ENCODE measurements around the gene APOBEC3H. TPM values are rescaled to one million over a fixed set of nuclear protein-coding genes. Genes with fewer than 3 reads are reported as not detected.
A peak's percentile ranks its signal among the peaks of the same experiment; 100 is the strongest.
"Not testable (repeated sequence)": the region's sequence is repeated elsewhere in the genome, so short reads cannot be mapped to it uniquely, and the experiment has no call there.

Gene APOBEC3H
- not detected for total RNA-seq
- polyA plus RNA-seq: 1 to 10 TPM in 1 of 2 donors, under 1 TPM in 1; 0.57 to 1.2 TPM
- long read RNA-seq, donor 1: 0 reads
- long read RNA-seq, donor 2: 0 reads
- long read RNA-seq, donor 3: 0 reads
- long read RNA-seq, donor 4: 0 reads
- long read RNA-seq, donor 5: 0 reads

- WGBS, 2 donors: 51 to 66% methylated on average over 9 of the region's 9 CpGs
- peak within 1 kb of the TSS in 1 of 2 donors; percentile 37 for H3K27ac ChIP-seq (ENCODE audit: low read depth in 1 of 2, low read length in 1 of 2)
- peak in 1 of 3 donors; percentile 39 for DNase-seq
Measured at GRCh38 chr22:39097098-39098020, at the start of gene APOBEC3H. Gene APOBEC3H (plus strand): TSS chr22:39097244. CDS start chr22:39100279, 3,035 bp downstream.

GRCh38 chr22:39049486-39049885 is 47.6 kb upstream of the APOBEC3H start:
- ATAC-seq (ENCODE audit: insufficient read depth, low FRiP score); H3K36me3 ChIP-seq (ENCODE audit: control insufficient read depth in 4 of 4, insufficient read depth in 4 of 4, low read length in 4 of 4); H3K9me3 ChIP-seq (ENCODE audit: control insufficient read depth in 4 of 4, insufficient read depth in 3 of 4, low read length in 3 of 4); H3K27ac ChIP-seq (ENCODE audit: low read depth in 1 of 2, low read length in 1 of 2); H3K4me3 ChIP-seq; H3K4me1 ChIP-seq (ENCODE audit: control insufficient read depth in 5 of 5, insufficient read depth in 5 of 5, low read length in 5 of 5); H3K9ac ChIP-seq (ENCODE audit: insufficient read depth in 1 of 2, low read length in 2 of 2); H3K27me3 ChIP-seq (ENCODE audit: control insufficient read depth in 3 of 3, insufficient read depth in 3 of 3, low read length in 2 of 3); DNase-seq: not testable (repeated sequence)
- WGBS, 2 donors: 74 to 83% methylated on average over 7 of the region's 7 CpGs

More at GRCh38 chr22:39097098-39098020, at the start of gene APOBEC3H:
- peaks cover 0 to 3% (median 0%) of the 10 kb centered on the region in 5 donors for H3K4me1 ChIP-seq (ENCODE audit: control insufficient read depth in 5 of 5, insufficient read depth in 5 of 5, low read length in 5 of 5)
- ATAC-seq (ENCODE audit: insufficient read depth, low FRiP score): no peak
- H3K9me3 ChIP-seq (ENCODE audit: control insufficient read depth in 4 of 4, insufficient read depth in 3 of 4, low read length in 3 of 4): no peaks in the 10 kb centered on the region
- no peak within 1 kb of the TSS for H3K4me3 ChIP-seq
- H3K36me3 ChIP-seq (ENCODE audit: control insufficient read depth in 4 of 4, insufficient read depth in 4 of 4, low read length in 4 of 4): no peaks in the 10 kb centered on the region
- TF ChIP-seq CTCF (IDR thresholded peaks at IDR 0.05; ENCODE audit: control extremely low read depth, extremely low read depth): no peak
- no peaks in the 10 kb centered on the region for H3K27me3 ChIP-seq (ENCODE audit: control insufficient read depth in 3 of 3, insufficient read depth in 3 of 3, low read length in 2 of 3)
- H3K9ac ChIP-seq (ENCODE audit: insufficient read depth in 1 of 2, low read length in 2 of 2): no peak within 1 kb of the TSS

GRCh38 chr22:39051844-39052495 is 45.1 kb upstream of the APOBEC3H start:
- H3K4me3 ChIP-seq; H3K4me1 ChIP-seq (ENCODE audit: control insufficient read depth in 5 of 5, insufficient read depth in 5 of 5, low read length in 5 of 5); H3K9ac ChIP-seq (ENCODE audit: insufficient read depth in 1 of 2, low read length in 2 of 2); DNase-seq; H3K36me3 ChIP-seq (ENCODE audit: control insufficient read depth in 4 of 4, insufficient read depth in 4 of 4, low read length in 4 of 4); H3K27me3 ChIP-seq (ENCODE audit: control insufficient read depth in 3 of 3, insufficient read depth in 3 of 3, low read length in 2 of 3); ATAC-seq (ENCODE audit: insufficient read depth, low FRiP score); H3K27ac ChIP-seq (ENCODE audit: low read depth in 1 of 2, low read length in 1 of 2); H3K9me3 ChIP-seq (ENCODE audit: control insufficient read depth in 4 of 4, insufficient read depth in 3 of 4, low read length in 3 of 4): not testable (repeated sequence)
- WGBS, 2 donors: 85 to 88% methylated on average over 15 to 17 of the region's 18 CpGs

GRCh38 chr22:39055658-39056057 is 41.4 kb upstream of the APOBEC3H start:
- no peaks in the 10 kb centered on the region for H3K4me1 ChIP-seq (ENCODE audit: control insufficient read depth in 5 of 5, insufficient read depth in 5 of 5, low read length in 5 of 5)
- H3K27me3 ChIP-seq (ENCODE audit: control insufficient read depth in 3 of 3, insufficient read depth in 3 of 3, low read length in 2 of 3): peaks cover 0 to 2% (median 0%) of the 10 kb centered on the region in 3 donors
- H3K4me3 ChIP-seq: no peak overlapping the region
- DNase-seq: no peak
- 72 to 89% methylated on average over 11 of the region's 11 CpGs for WGBS, 2 donors
- no peak for ATAC-seq (ENCODE audit: insufficient read depth, low FRiP score)
- peaks cover 0 to 3% (median 0%) of the 10 kb centered on the region in 4 donors for H3K36me3 ChIP-seq (ENCODE audit: control insufficient read depth in 4 of 4, insufficient read depth in 4 of 4, low read length in 4 of 4)
- TF ChIP-seq CTCF (IDR thresholded peaks at IDR 0.05; ENCODE audit: control extremely low read depth, extremely low read depth): no peak
- peaks cover 0 to 5% (median 0%) of the 10 kb centered on the region in 4 donors for H3K9me3 ChIP-seq (ENCODE audit: control insufficient read depth in 4 of 4, insufficient read depth in 3 of 4, low read length in 3 of 4)
- H3K9ac ChIP-seq (ENCODE audit: insufficient read depth in 1 of 2, low read length in 2 of 2): no peak overlapping the region
- H3K27ac ChIP-seq (ENCODE audit: low read depth in 1 of 2, low read length in 1 of 2): no peak overlapping the region

GRCh38 chr22:39061290-39061689 is 35.8 kb upstream of the APOBEC3H start:
- not testable (repeated sequence) for H3K36me3 ChIP-seq (ENCODE audit: control insufficient read depth in 4 of 4, insufficient read depth in 4 of 4, low read length in 4 of 4); H3K4me3 ChIP-seq; DNase-seq; H3K27me3 ChIP-seq (ENCODE audit: control insufficient read depth in 3 of 3, insufficient read depth in 3 of 3, low read length in 2 of 3); H3K9ac ChIP-seq (ENCODE audit: insufficient read depth in 1 of 2, low read length in 2 of 2); H3K4me1 ChIP-seq (ENCODE audit: control insufficient read depth in 5 of 5, insufficient read depth in 5 of 5, low read length in 5 of 5); H3K27ac ChIP-seq (ENCODE audit: low read depth in 1 of 2, low read length in 1 of 2); ATAC-seq (ENCODE audit: insufficient read depth, low FRiP score); H3K9me3 ChIP-seq (ENCODE audit: control insufficient read depth in 4 of 4, insufficient read depth in 3 of 4, low read length in 3 of 4)
- WGBS, 2 donors: 42 to 60% methylated on average over 6 of the region's 6 CpGs

- not testable (repeated sequence) for DNase-seq; H3K4me3 ChIP-seq; H3K27me3 ChIP-seq (ENCODE audit: control insufficient read depth in 3 of 3, insufficient read depth in 3 of 3, low read length in 2 of 3); H3K4me1 ChIP-seq (ENCODE audit: control insufficient read depth in 5 of 5, insufficient read depth in 5 of 5, low read length in 5 of 5); H3K9ac ChIP-seq (ENCODE audit: insufficient read depth in 1 of 2, low read length in 2 of 2); H3K27ac ChIP-seq (ENCODE audit: low read depth in 1 of 2, low read length in 1 of 2); ATAC-seq (ENCODE audit: insufficient read depth, low FRiP score); H3K36me3 ChIP-seq (ENCODE audit: control insufficient read depth in 4 of 4, insufficient read depth in 4 of 4, low read length in 4 of 4); H3K9me3 ChIP-seq (ENCODE audit: control insufficient read depth in 4 of 4, insufficient read depth in 3 of 4, low read length in 3 of 4)
- WGBS, 2 donors: 85 to 91% methylated on average over 10 of the region's 10 CpGs
Measured at GRCh38 chr22:39061951-39062350, 35.1 kb upstream of the APOBEC3H start.
